Nephron (organoid): ENCODE data around the gene SRL.

Experiments used
- H3K27ac Mint-ChIP-seq, 3 experiments: 2 replicates each; pipeline ENCODE4 v1.8.0; 2020; ENCODE audit warnings: mixed read lengths in 3 of 3, mild to moderate bottlenecking in 2 of 3, moderate library complexity in 1 of 3
- H3K27me3 Mint-ChIP-seq: 2 replicates; pipeline ENCODE4 v1.8.0; 2021; ENCODE audit warnings: low read depth, mild to moderate bottlenecking, moderate library complexity, mixed read lengths
- H3K36me3 Mint-ChIP-seq: 2 replicates; pipeline ENCODE4 v1.8.0; 2020; ENCODE audit warnings: low read depth, mixed read lengths
- H3K4me1 Mint-ChIP-seq: 2 replicates; pipeline ENCODE4 v1.8.0; 2020; ENCODE audit warnings: mixed read lengths
- H3K4me3 Mint-ChIP-seq, 3 experiments: 2 replicates each; pipeline ENCODE4 v1.8.0; 2020; ENCODE audit warnings: mild to moderate bottlenecking in 3 of 3, mixed read lengths in 3 of 3, moderate library complexity in 2 of 3
- H3K9me3 Mint-ChIP-seq: 2 replicates; pipeline ENCODE4 v1.8.0; 2020; ENCODE audit warnings: mixed read lengths
- CTCF ChIP-seq, 3 experiments: fragments of 200-600 bp; sonication (generic); IDR thresholded peaks; one replicate each; pipeline ENCODE4 v1.5.0; 2021; ENCODE audit warnings: antibody characterized with exemption in 3 of 3; ENCODE audit not compliant: unreplicated experiment in 3 of 3

Gene SRL

GRCh38 chr16:4241928-4242283, at the start of gene SRL:
Gene SRL (minus strand): TSS chr16:4242080. CDS start chr16:4242067, 13 bp downstream.
- H3K27ac Mint-ChIP-seq, result peak within 1 kb of the TSS; percentile 69 to 80 (median 72)
- no peaks in the 10 kb centered on the region for H3K9me3 Mint-ChIP-seq
- H3K4me3 Mint-ChIP-seq, result peak within 1 kb of the TSS; percentile 64 to 87 (median 77)
- no peaks in the 10 kb centered on the region for H3K36me3 Mint-ChIP-seq
- H3K27me3 Mint-ChIP-seq, result peaks cover 3% of the 10 kb centered on the region
- H3K4me1 Mint-ChIP-seq, result peaks cover 87% of the 10 kb centered on the region
- no peak for TF ChIP-seq CTCF (IDR thresholded peaks at IDR 0.05; ENCODE audit: unreplicated experiment in 3 of 3)

GRCh38 chr16:4290236-4290830, 48.5 kb upstream of the SRL start:
- H3K9me3 Mint-ChIP-seq, result no peaks in the 10 kb centered on the region
- no peak overlapping the region for H3K4me3 Mint-ChIP-seq

GRCh38 chr16:4288148-4288921, 46.5 kb upstream of the SRL start:
- H3K27ac Mint-ChIP-seq, result peak overlapping the region; percentile 12 to 53 (median 22)
- H3K9me3 Mint-ChIP-seq, result no peaks in the 10 kb centered on the region
- no peak overlapping the region for H3K4me3 Mint-ChIP-seq
- peak; percentile 79 to 93 (median 85) for TF ChIP-seq CTCF (IDR thresholded peaks at IDR 0.05; ENCODE audit: unreplicated experiment in 3 of 3)
- H3K4me1 Mint-ChIP-seq, result peaks cover 29% of the 10 kb centered on the region
- no peaks in the 10 kb centered on the region for H3K36me3 Mint-ChIP-seq
- no peaks in the 10 kb centered on the region for H3K27me3 Mint-ChIP-seq

More at GRCh38 chr16:4290236-4290830, 48.5 kb upstream of the SRL start:
- Mint-ChIP-seq H3K27me3 (no peaks in the 10 kb centered on the region), H3K4me1 (peaks cover 42% of the 10 kb centered on the region), H3K36me3 (no peaks in the 10 kb centered on the region), H3K27ac (peak overlapping the region; percentile 44 to 51 (median 49))
- TF ChIP-seq CTCF (IDR thresholded peaks at IDR 0.05; ENCODE audit: unreplicated experiment in 3 of 3), result peak in 2 of 3 experiments; percentile 6 to 26

- Mint-ChIP-seq H3K4me1 (peaks cover 5% of the 10 kb centered on the region), H3K4me3 (no peak overlapping the region), H3K27me3 (no peaks in the 10 kb centered on the region), H3K36me3 (no peaks in the 10 kb centered on the region), H3K27ac (no peak overlapping the region), H3K9me3 (peaks cover 4% of the 10 kb centered on the region)
- no peak for TF ChIP-seq CTCF (IDR thresholded peaks at IDR 0.05; ENCODE audit: unreplicated experiment in 3 of 3)
These were observed 43.3 kb upstream of the SRL start for GRCh38 chr16:4285167-4285566.

- Mint-ChIP-seq H3K9me3 (peaks cover 4% of the 10 kb centered on the region), H3K27ac (no peak overlapping the region), H3K36me3 (no peaks in the 10 kb centered on the region), H3K4me1 (peaks cover 5% of the 10 kb centered on the region), H3K4me3 (no peak overlapping the region), H3K27me3 (no peaks in the 10 kb centered on the region)
- TF ChIP-seq CTCF (IDR thresholded peaks at IDR 0.05; ENCODE audit: unreplicated experiment in 3 of 3), result no peak
These were observed 42.1 kb upstream of the SRL start for GRCh38 chr16:4283939-4284338.
